ENCODE measurements around the gene ENHO. TPM values are rescaled to one million over a fixed set of nuclear protein-coding genes. Genes with fewer than 3 reads are reported as not detected.

ENHO gene
- total RNA-seq (2022; extraction: Qiagen RNA extraction; ENCODE audit: low read depth) = 0.66 to 2.6 TPM (median 1.9 TPM) in 5 replicates

DNA sequence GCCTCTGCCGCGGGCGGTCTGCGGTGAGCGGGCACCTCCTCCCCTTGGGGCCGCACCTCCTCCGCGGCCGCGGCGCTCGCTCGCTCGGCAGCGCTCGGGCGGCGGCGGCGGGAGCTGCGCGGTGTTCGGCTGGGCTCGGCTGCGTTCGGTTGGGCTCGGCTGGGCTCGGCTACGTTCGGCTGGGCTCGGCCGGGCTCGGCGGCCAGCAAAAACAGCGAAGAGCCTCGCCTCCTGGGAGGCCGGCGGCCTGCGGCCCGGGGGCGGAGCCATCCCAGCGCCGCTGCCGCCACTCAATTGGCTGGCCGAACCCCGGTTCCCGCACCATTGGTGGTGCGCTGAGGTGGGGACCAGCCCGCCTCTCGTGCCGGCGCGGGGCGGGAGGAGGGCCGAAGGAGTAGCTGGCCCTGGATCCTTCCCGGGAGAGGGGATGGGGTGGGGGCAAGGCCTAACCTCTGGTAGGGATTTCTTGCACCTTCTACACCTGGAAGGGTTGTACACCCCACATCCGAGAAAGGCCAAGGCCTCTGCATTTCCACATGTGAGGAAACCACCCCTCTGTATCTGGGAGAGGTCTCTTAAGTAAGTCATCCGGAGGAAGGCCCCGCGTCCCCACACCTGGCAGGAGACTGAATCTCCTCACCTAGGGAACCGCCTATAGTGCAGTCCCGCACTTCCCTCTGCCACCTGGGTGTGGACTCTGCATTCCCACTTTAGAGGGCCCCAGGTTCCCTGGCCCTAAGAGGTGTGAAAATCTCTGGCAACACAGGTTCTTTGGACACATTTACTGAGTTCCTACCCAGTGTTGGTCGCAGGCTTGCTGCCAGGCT is at the start of gene ENHO:
ENHO (minus strand) TSS at position 20 of the 827 bp plus-strand sequence. CDS start 1,295 bp downstream, outside the sequence.

Other genes starting within 250 kb of the ENHO start
- gene KIF24, start 193.7 kb downstream of the ENHO start, total RNA-seq (2022; extraction: Qiagen RNA extraction; ENCODE audit: low read depth) = 3.3 to 3.7 TPM (median 3.5 TPM) in 5 replicates
- 23.1 to 24.6 TPM (median 24.4 TPM) in 5 replicates for gene NUDT2, start 193.4 kb downstream of the ENHO start, total RNA-seq (2022; extraction: Qiagen RNA extraction; ENCODE audit: low read depth)
- 2.9 to 4.4 TPM (median 4.0 TPM) in 5 replicates for gene MYORG, start 146.1 kb downstream of the ENHO start, total RNA-seq (2022; extraction: Qiagen RNA extraction; ENCODE audit: low read depth)
- 14.5 to 19.1 TPM (median 18.6 TPM) in 5 replicates for gene FAM219A, start 64.4 kb downstream of the ENHO start, total RNA-seq (2022; extraction: Qiagen RNA extraction; ENCODE audit: low read depth)
- 0.12 to 0.42 TPM (median 0.15 TPM) in 5 replicates for gene DNAI1, start 64.2 kb downstream of the ENHO start, total RNA-seq (2022; extraction: Qiagen RNA extraction; ENCODE audit: low read depth)
- gene CNTFR, start 66.7 kb upstream of the ENHO start, total RNA-seq (2022; extraction: Qiagen RNA extraction; ENCODE audit: low read depth) = 0.08 to 0.22 TPM (median 0.14 TPM) in 3 of 5 replicates, not detected in the others
- gene RPP25L, start 89.1 kb upstream of the ENHO start, total RNA-seq (2022; extraction: Qiagen RNA extraction; ENCODE audit: low read depth) = 37.8 to 51.7 TPM (median 46.0 TPM) in 5 replicates
- gene DCTN3, start 97.5 kb upstream of the ENHO start, total RNA-seq (2022; extraction: Qiagen RNA extraction; ENCODE audit: low read depth) = 102 to 123 TPM (median 108 TPM) in 5 replicates
- 0.07 to 0.17 TPM (median 0.13 TPM) in 3 of 5 replicates, not detected in the others for gene ARID3C, start 106.1 kb upstream of the ENHO start, total RNA-seq (2022; extraction: Qiagen RNA extraction; ENCODE audit: low read depth)
- gene SIGMAR1, start 114.8 kb upstream of the ENHO start, total RNA-seq (2022; extraction: Qiagen RNA extraction; ENCODE audit: low read depth) = 163 to 210 TPM (median 202 TPM) in 5 replicates
- gene GALT, start 123.7 kb upstream of the ENHO start, total RNA-seq (2022; extraction: Qiagen RNA extraction; ENCODE audit: low read depth) = 15.5 to 21.5 TPM (median 19.6 TPM) in 5 replicates
- gene IL11RA, start 129.2 kb upstream of the ENHO start, total RNA-seq (2022; extraction: Qiagen RNA extraction; ENCODE audit: low read depth) = 3.2 to 7.1 TPM (median 6.1 TPM) in 5 replicates
- 0.22 to 0.41 TPM (median 0.23 TPM) in 3 of 5 replicates, not detected in the others for gene CCL27, start 139.7 kb upstream of the ENHO start, total RNA-seq (2022; extraction: Qiagen RNA extraction; ENCODE audit: low read depth)
- gene CCL19, start 168.3 kb upstream of the ENHO start, total RNA-seq (2022; extraction: Qiagen RNA extraction; ENCODE audit: low read depth) = not detected in 5 replicates
- not detected in 5 replicates for gene CCL21, start 187.1 kb upstream of the ENHO start, total RNA-seq (2022; extraction: Qiagen RNA extraction; ENCODE audit: low read depth)